ENCODE measurements around the gene LRSAM1.

The LRSAM1 gene

GRCh38 chr9:127500862-127501261 is 49.6 kb downstream of the LRSAM1 start:
- DNase-seq, result no peak

GRCh38 chr9:127501821-127502343 is 50.6 kb downstream of the LRSAM1 start:
- no peak for DNase-seq

GRCh38 chr9:127502706-127503378 is 51.5 kb downstream of the LRSAM1 start:
- no peak for DNase-seq

- no peak for DNase-seq
Observed at GRCh38 chr9:127503379-127503921, 52.1 kb downstream of the LRSAM1 start.

DNA sequence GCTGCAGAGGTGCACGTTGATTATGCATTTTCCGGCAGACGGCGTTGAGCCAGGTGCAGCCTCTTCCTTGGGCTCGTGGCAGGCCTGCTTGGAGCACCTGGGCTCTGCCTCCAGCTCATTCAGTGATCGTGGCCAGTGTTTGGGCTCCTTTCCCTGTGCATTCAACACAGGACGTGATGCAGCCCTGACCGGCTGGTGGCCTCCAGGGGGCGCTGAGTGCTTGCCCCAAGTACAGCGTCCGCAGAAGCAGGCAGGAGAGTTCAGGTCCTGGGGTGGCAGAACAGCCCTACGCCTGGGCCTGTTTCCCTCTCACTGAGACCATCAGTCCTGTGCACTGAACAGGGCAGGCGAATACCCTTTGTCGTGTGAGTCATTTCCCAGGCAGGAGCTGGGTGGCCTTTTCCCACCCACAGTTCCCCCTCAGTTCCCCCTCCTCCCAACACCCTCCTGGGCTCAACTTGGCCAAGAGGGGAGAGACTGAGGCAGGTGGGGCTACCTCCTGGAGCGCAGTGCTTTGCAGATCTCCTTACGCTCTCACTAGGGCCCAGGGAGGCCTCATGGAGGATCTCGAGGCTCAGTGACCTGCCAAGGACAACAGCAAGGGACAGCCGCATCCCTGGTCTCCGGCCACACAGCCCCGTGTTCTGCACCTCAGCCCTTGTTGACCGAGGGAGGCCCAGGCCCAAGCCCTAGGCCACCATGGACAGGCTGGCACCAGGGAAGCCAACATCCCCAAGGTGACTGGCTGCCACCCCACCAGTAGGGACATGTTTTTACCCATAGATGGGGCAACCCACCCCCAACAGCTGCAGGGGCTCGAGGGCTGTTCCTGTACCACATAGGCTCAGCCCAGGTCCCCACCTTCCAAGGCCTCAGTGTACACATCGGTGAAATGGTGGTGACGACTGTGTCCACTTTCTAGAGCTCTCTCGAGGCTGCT is 52.9 kb downstream of the LRSAM1 start:
- DNase-seq, result peak; percentile 80

- DNase-seq, result no peak
Observed at GRCh38 chr9:127504887-127505251, 53.6 kb downstream of the LRSAM1 start.

GRCh38 chr9:127505396-127506116 is 54.2 kb downstream of the LRSAM1 start:
- no peak for DNase-seq

GRCh38 chr9:127506117-127506813 is 55.0 kb downstream of the LRSAM1 start:
- no peak for DNase-seq

GRCh38 chr9:127506814-127507750 is 55.8 kb downstream of the LRSAM1 start:
- no peak for DNase-seq

DNA sequence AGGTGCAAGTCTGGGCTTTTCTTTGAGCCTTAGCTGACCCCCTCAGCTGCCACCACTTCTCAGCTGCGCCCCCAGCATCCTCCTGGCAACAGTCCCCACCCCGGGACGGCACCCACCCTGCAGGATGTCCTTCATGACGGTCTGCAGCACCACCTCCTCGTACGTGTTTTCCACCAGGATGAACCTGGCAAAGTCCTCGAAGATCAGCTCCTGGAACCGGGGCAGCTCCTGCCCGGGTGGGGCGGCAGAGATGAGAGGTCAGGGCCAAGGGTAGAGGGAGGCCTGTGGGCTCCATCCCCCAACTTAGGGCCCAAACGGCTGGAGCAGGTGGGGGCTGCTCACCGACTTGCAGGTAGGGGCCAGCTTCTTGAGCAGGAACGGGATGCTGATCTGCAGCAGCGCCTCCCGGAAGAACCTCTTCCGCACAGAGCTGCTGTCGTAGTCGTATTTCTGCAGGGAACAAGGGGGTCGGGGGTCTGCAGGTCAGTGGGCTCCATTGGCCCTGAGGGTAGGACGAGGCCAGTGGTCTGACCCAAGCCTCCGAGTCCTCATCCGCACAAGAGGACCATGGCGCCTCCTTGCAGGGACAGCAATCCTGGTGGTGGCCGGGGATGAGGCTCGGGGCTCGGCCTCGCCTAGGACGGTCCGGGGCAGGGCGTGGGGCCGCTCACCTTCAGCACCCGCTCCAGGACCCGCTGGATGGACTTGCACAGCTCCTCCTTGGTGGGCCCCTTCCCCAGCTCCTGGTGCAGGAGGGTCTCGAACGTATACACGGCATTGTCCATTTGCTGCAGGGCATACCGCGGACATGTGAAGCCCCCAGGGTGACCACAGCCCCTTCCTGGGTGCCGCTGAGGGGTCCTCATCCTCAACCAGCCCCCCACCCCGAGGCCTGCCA is 56.7 kb downstream of the LRSAM1 start:
- no peak for DNase-seq

- DNase-seq, result no peak
Observed at GRCh38 chr9:127508901-127509260, 57.6 kb downstream of the LRSAM1 start.

DNA sequence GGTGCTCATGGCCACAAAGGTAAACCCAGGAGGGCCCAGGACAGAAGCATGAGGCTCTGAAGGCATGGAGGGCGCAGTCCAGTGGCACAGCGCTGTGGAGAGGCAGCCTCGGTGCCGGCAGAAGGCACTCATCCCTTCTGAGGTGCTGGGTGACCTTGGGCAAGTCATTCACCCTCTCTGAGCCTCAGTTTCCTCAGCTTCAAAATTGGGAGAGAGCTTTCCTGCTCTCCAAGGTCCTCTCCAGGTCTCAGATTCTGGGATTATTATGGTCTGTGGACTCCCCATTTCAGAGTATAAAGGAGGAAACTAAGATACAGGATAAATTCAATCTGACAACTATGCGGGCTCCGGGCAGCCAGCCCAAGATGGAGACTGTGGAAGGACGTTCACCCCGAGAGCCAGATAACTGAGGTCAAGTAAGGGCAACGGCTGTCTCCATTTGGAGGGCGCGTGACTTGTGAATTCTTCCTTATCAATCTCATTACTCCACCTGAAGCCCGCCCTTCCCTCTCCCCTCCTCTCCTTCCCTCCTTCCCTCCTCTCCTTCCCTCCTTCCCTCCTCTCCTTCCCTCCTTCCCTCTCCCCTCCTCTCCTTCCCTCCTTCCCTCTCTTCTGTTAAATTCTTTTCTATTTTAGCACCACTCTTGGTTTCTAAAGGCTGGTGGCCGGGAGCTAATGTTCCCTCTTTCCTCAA is 58.1 kb downstream of the LRSAM1 start:
- DNase-seq, result no peak

- no peak for DNase-seq
Observed at GRCh38 chr9:127509955-127510299, 58.6 kb downstream of the LRSAM1 start.

- DNase-seq, result no peak
Observed at GRCh38 chr9:127514468-127514867, 63.2 kb downstream of the LRSAM1 start.

GRCh38 chr9:127516835-127517607 is 65.7 kb downstream of the LRSAM1 start:
- no peak for DNase-seq

GRCh38 chr9:127517620-127518019 is 66.3 kb downstream of the LRSAM1 start:
- DNase-seq, result no peak

- no peak for DNase-seq
Observed at GRCh38 chr9:127518091-127518856, 67.0 kb downstream of the LRSAM1 start.
